K562 (cell line): ENCODE data around the gene NT5DC2. TPM values are rescaled to one million over a fixed set of nuclear protein-coding genes. Genes with fewer than 3 reads are reported as not detected.

ENCODE experiments used
- ATAC-seq: fragments of 200-7000 bp; cut with Tn5 transposase; 3 replicates; pipeline ENCODE4 v1.9.1; 2020; ENCODE audit warnings: moderate library complexity
- BruUV-seq: library from RNA; stranded (reverse); fragments of 400-500 nt; replicated peaks from 2 replicates; lab custom pipeline; 2021; lab: Mats Ljungman, UMichigan
- CTCF ChIA-PET: fragments of 300-600 bp; formaldehyde crosslinking; extraction: SDS; loops from one replicate; lab custom pipeline; 2021; ENCODE audit warnings: low intra/inter-chr PET ratio; lab: Yijun Ruan, JAX
- POLR2A ChIA-PET: fragments of 300-600, 350-650 bp; sonication (Branson Sonifier 250); formaldehyde crosslinking; extraction: SDS; loops from one replicate; lab custom pipeline; 2021; ENCODE audit warnings: antibody characterized with exemption, inconsistent platforms; lab: Yijun Ruan, JAX
- DNase-seq, 4 experiments: peaks; one replicate each; pipeline versions ENCODE4 v3.0.0 to v3.0.0-alpha.2; 2011 to 2018; ENCODE audit warnings: low spot score in 3 of 4, mixed read lengths in 3 of 4; ENCODE audit errors: extremely low read depth in 1 of 4
- FAIRE-seq: peaks from 2 replicates; lab custom pipeline; 2011; peaks lifted over from hg19 to GRCh38; lab: Jason Lieb, UNC
- H2AFZ ChIP-seq: 2 replicates; pipeline ENCODE4 v1.6.0; 2011; ENCODE audit warnings: low read depth, low read length, control low read depth, inconsistent platforms
- H3K27ac ChIP-seq: fragments of 200-600 bp; 3 replicates; pipeline ENCODE4 v1.8.0; 2011; ENCODE audit warnings: low read depth, mild to moderate bottlenecking, control low read depth, inconsistent platforms, low read length, moderate library complexity, mixed read lengths; ENCODE audit errors: extremely low read depth
- H3K27me3 ChIP-seq, 2 experiments: fragments of 300-600 bp in 1 of 2; 2 replicates in 1 of 2; 3 replicates in 1 of 2; pipeline versions ENCODE4 v1.6.0 to v1.8.0; 2011; ENCODE audit warnings: inconsistent platforms in 2 of 2, low read length in 2 of 2, mild to moderate bottlenecking in 1 of 2, mixed read lengths in 1 of 2, moderate library complexity in 1 of 2; ENCODE audit not compliant: control insufficient read depth in 2 of 2, insufficient read depth in 2 of 2
- H3K36me3 ChIP-seq: fragments of 300-600 bp; 3 replicates; pipeline ENCODE4 v1.8.0; 2011; ENCODE audit warnings: mild to moderate bottlenecking, low read length, inconsistent platforms; ENCODE audit not compliant: control insufficient read depth, insufficient read depth
- H3K4me1 ChIP-seq, 2 experiments: fragments of 200-600 bp in 1 of 2; replicated peaks in 1 of 2; 2 replicates in 1 of 2; 3 replicates in 1 of 2; pipeline versions ENCODE4 v1.5.1 to v1.8.0; 2011; ENCODE audit warnings: inconsistent platforms in 2 of 2, low read length in 2 of 2, mild to moderate bottlenecking in 1 of 2, mixed read lengths in 1 of 2, moderate library complexity in 1 of 2; ENCODE audit not compliant: control insufficient read depth in 2 of 2, insufficient read depth in 2 of 2
- H3K4me2 ChIP-seq: 2 replicates; pipeline ENCODE4 v1.6.1; 2011; ENCODE audit warnings: low read length, control low read depth, inconsistent platforms, mixed read lengths; ENCODE audit not compliant: insufficient read depth
- H3K4me3 ChIP-seq: fragments of 200-600 bp; sonication (generic), shearing (Covaris generic); 2 replicates; pipeline ENCODE4 v1.5.1; 2016; ENCODE audit warnings: control low read depth, inconsistent platforms
- H3K79me2 ChIP-seq: fragments of 200-600 bp; 3 replicates; pipeline ENCODE4 v1.8.0; 2011; ENCODE audit warnings: low read length, inconsistent platforms; ENCODE audit not compliant: control insufficient read depth, insufficient read depth
- H3K9ac ChIP-seq, 2 experiments: 2 replicates each; pipeline versions ENCODE4 v1.6.0 to v1.6.1; 2011; ENCODE audit warnings: low read depth in 2 of 2, low read length in 2 of 2, control low read depth in 1 of 2, inconsistent platforms in 1 of 2, mild to moderate bottlenecking in 1 of 2, mixed read lengths in 1 of 2; ENCODE audit not compliant: insufficient read depth in 1 of 2
- H3K9me1 ChIP-seq: one replicate; pipeline ENCODE4 v1.6.0; 2011; ENCODE audit warnings: inconsistent platforms, mild to moderate bottlenecking, low read length, moderate library complexity; ENCODE audit not compliant: control insufficient read depth, insufficient read depth
- H3K9me3 ChIP-seq: replicated peaks from 2 replicates; pipeline ENCODE4 v1.5.1; 2011; ENCODE audit warnings: low read depth, low read length, inconsistent platforms; ENCODE audit not compliant: control insufficient read depth, insufficient read depth
- H4K20me1 ChIP-seq: replicated peaks from 2 replicates; pipeline ENCODE4 v1.6.1; 2011; ENCODE audit warnings: low read length, inconsistent platforms, mixed read lengths; ENCODE audit not compliant: control insufficient read depth, insufficient read depth
- ARNT ChIP-seq, 2 experiments: fragments of 450-650 bp; IDR thresholded peaks; 2 replicates each; pipeline ENCODE4 v1.6.1; 2016; ENCODE audit warnings: mild to moderate bottlenecking in 1 of 2
- FIP1L1 ChIP-seq: fragments of 200-400 bp; formaldehyde crosslinking; IDR thresholded peaks from 2 replicates; pipeline ENCODE4 v1.6.1; 2018; ENCODE audit warnings: mild to moderate bottlenecking, low read depth, low read length; ENCODE audit not compliant: poor library complexity, severe bottlenecking
- SREBF2 ChIP-seq: sonication (generic); formaldehyde crosslinking; IDR thresholded peaks from 2 replicates; pipeline ENCODE4 v1.4.0; 2020; ENCODE audit warnings: mild to moderate bottlenecking, missing genetic modification reagents
- WGBS: fragments of 100-300 bp; shearing (Covaris generic); methylation state at CpG from one replicate; pipeline ENCODE4 v1.1.6; 2016; ENCODE audit warnings: low coverage, mixed read lengths; ENCODE audit not compliant: insufficient coverage; ENCODE audit errors: missing lambda C conversion rate; 5-methylcytosine and 5-hydroxymethylcytosine counted together
- in situ Hi-C: fragments of 300-500 bp; cut with MboI; formaldehyde crosslinking; loops from 4 replicates; pipeline ENCODE4 v1.15.0; 2018; ENCODE audit warnings: inconsistent platforms, mixed read lengths
- intact Hi-C: fragments of 100-400 bp; cut with micrococcal nuclease; formaldehyde crosslinking; loops from 2 replicates; pipeline ENCODE4 v1.14.2; 2022
- polyA plus RNA-seq, 8 experiments: library from polyadenylated mRNA; depleted of rRNA in 4 of 8; stranded (reverse) in 5 of 8; unstranded in 3 of 8; fragments of >200 nt; fragmentation: Nextera tagmentation in 2 of 8; fragmentation: Illumina TruSeq in 1 of 8; extraction: Ambion mirVana in 2 of 8; extraction: Trizol in 1 of 8; gene quantifications; 2 replicates each; pipeline versions ENCODE4 v1.2.1 to v1.2.3, GENCODE V29; 2011 to 2014; ENCODE audit warnings: inconsistent platforms in 1 of 8, missing spikeins in 1 of 8
- total RNA-seq, 7 experiments: library from RNA; depleted of rRNA in 6 of 7; stranded (reverse); fragments of >200 nt in 6 of 7; fragmentation: Illumina TruSeq in 2 of 7; extraction: Trizol in 2 of 7; gene quantifications; 2 replicates each; pipeline versions ENCODE4 v1.2.1 to v1.2.3, GENCODE V29; 2011 to 2021; ENCODE audit warnings: low replicate concordance in 1 of 7

Gene NT5DC2
- total and polyA plus RNA-seq, 9 of the 15 experiments (the other 6 are each of a cell fraction or from before 2014, with no cell fraction given), result 25.6 to 168 (median 122) TPM

DNA sequence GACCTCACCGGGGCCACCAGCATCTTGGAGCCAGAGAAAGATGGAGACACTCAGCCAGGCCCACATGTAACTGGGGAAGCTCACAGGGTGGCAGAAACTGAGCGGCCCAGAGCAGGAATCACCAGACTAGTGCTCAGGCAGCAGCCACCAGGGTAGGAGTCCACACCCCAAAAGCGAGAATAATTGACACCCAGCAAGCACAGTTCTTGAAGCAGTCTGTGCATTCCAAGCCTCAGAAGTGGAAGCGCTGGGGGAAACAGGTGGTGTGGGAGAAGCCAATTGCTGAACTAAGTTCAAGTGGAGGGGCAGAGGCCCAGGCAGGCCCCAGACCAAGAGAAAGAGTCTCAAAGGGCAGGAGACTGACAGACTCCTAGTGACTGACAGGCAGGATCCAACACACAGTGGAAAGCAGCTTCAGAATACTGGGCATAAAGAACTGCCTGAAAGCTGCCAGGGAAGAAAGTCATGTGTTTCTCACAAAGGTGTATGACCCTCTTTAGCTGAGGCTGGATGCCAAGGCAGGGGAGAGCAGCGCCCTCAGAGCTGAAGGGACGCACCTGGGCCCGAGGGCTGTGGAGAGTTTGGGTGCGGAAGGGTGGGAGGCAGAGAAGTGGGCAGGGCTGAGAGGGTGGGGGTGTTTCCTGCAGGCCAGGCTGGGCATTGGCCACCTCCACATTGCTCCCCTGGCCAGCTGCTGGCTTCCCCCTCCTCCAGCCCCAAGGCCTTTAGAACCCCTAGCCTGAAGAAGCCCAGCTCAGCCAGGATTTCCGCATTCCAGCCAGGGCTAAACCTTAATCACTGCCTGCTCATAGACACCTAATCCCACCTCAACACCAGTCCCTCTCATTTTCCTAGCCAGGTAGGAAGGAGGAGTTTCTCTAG is 7.7 kb downstream of the NT5DC2 start:
- peaks cover 7% of the 10 kb centered on the region; the same call in 1 of the 2 replicates for H4K20me1 ChIP-seq
- no peaks in the 10 kb centered on the region for H3K9me3 ChIP-seq
- no peak overlapping the region for H3K4me2 ChIP-seq
- peaks cover 73% of the 10 kb centered on the region; the same call in 2 of the 3 replicates for H3K36me3 ChIP-seq
- H3K27ac ChIP-seq, result no peak overlapping the region
- H3K79me2 ChIP-seq, result peaks cover 19% of the 10 kb centered on the region
- H3K27me3 ChIP-seq, result no peaks in the 10 kb centered on the region
- TF ChIP-seq SREBF2, result no peak
- TF ChIP-seq ARNT (IDR thresholded peaks at IDR 0.05), result no peak
- no peak for TF ChIP-seq FIP1L1
- ATAC-seq (no peak), FAIRE-seq (no peak), DNase-seq (no peak)
- H3K4me3 ChIP-seq, result no peak overlapping the region
- peaks cover 6% of the 10 kb centered on the region for H3K9me1 ChIP-seq
- H2AFZ ChIP-seq, result no peak overlapping the region
- ChIA-PET CTCF (no interaction called here), POLR2A (interaction anchor here (0.5 to 1.3 kb wide), 4 partner anchors 10 to 61 kb away, joined by 3 to 5 read pairs (median 4); partner anchors contain the start of gene UQCC5)
- peaks cover 0 to 41% of the 10 kb centered on the region in 2 experiments; a peak in 3 of 5 replicates for H3K4me1 ChIP-seq
- no peak overlapping the region for H3K9ac ChIP-seq
- in situ Hi-C loops (no loop called here), intact Hi-C loops (no loop called here)
- BruUV-seq, result no TSS peak
- 95% methylated on average over 8 of the region's 9 CpGs for WGBS
